ENCODE results near the gene FARSB.

FARSB gene

DNA sequence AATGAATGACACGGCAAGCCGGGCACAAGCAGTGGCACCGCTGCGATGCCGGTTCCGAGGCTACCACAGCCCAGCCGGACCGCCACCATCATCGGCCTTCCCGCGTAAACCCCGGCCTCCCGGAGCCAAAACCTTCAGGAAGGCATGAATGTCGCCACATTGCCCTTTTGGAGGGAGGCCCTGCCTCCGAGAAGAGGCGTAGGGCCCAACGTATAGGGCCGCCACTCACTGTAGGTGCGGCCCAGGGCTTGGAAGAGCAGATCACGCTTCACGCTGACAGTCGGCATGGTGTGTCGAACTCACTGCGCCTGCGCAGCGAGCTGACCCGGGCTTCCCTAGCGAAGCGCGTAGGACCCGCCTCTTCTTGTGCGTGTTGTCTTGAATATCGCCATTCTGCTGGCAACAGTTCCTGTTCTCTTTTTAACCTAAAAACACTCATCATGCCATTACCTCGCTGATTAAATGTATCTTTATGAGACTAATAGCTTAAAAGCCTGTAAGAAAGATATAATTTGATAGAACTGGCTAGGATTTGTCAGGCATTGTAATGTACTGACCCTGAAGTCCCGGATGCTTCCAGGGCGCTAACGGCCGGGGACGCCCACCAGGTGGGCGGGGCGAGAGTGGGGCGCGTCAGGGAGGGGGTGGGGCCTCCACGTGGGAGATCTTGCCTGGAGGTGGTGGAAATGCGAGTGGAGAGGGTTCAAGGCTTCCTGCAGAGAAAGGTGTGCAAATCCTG lies at the start of gene FARSB (continued):
- TF ChIP-seq INSM2 (tag by site-specific recombination; IDR thresholded peaks at IDR 0.05) (no peak), ZNF394 (tag by site-specific recombination; IDR thresholded peaks at IDR 0.05; ENCODE audit: borderline replicate concordance) (no peak), MEIS1 (CRISPR knock-in tag; IDR thresholded peaks at IDR 0.05; ENCODE audit: borderline replicate concordance) (no peak), TRIM28 (IDR thresholded peaks at IDR 0.05; ENCODE audit: borderline replicate concordance, low read length) (peak; percentile 18; the same call in 1 of the 2 replicates), ZNF10 (tag by site-specific recombination; IDR thresholded peaks at IDR 0.05) (no peak), BCL11A (tag by site-specific recombination; IDR thresholded peaks at IDR 0.05; ENCODE audit: low read depth) (no peak), BCL11B (tag by site-specific recombination; IDR thresholded peaks at IDR 0.05; ENCODE audit: low read depth) (no peak), GLI4 (tag by site-specific recombination; IDR thresholded peaks at IDR 0.05) (no peak), KLF9 (tag by site-specific recombination; IDR thresholded peaks at IDR 0.05; ENCODE audit: low read depth) (peak; percentile 97), ZNF701 (tag by site-specific recombination; IDR thresholded peaks at IDR 0.05) (no peak), ZNF76 (tag by site-specific recombination; IDR thresholded peaks at IDR 0.05; ENCODE audit: borderline replicate concordance, low read depth) (no peak), ZFP3 (tag by site-specific recombination; IDR thresholded peaks at IDR 0.05; ENCODE audit: low read depth) (no peak), ZNF660 (tag by site-specific recombination; IDR thresholded peaks at IDR 0.05) (no peak), HIC1 (tag by site-specific recombination; IDR thresholded peaks at IDR 0.05) (0 out of 2 replicates have a peak, but pooled peaks have one; percentile 73), PATZ1 (tag by site-specific recombination; IDR thresholded peaks at IDR 0.05) (peak; percentile 24; the same call in 1 of the 2 replicates), ZNF23 (tag by site-specific recombination; IDR thresholded peaks at IDR 0.05; ENCODE audit: borderline replicate concordance) (no peak), ZFP41 (tag by site-specific recombination; IDR thresholded peaks at IDR 0.05; ENCODE audit: borderline replicate concordance) (no peak), ZNF558 (tag by site-specific recombination; IDR thresholded peaks at IDR 0.05) (no peak), SETDB1 (IDR thresholded peaks at IDR 0.05; ENCODE audit: insufficient read length, low read length) (no peak), ZNF169 (tag by site-specific recombination; IDR thresholded peaks at IDR 0.05) (no peak), ZBTB20 (tag by site-specific recombination; IDR thresholded peaks at IDR 0.05) (peak; percentile 59; the same call in 1 of the 2 replicates), ZNF621 (tag by site-specific recombination; IDR thresholded peaks at IDR 0.05) (no peak), ZNF366 (tag by site-specific recombination; conservative IDR thresholded peaks at IDR 0.05) (no peak), KLF16 (tag by site-specific recombination; IDR thresholded peaks at IDR 0.05) (peak; percentile 91; the same call in 1 of the 2 replicates), HOXC10 (CRISPR knock-in tag; IDR thresholded peaks at IDR 0.05) (no peak), ZBTB17 (tag by site-specific recombination; IDR thresholded peaks at IDR 0.05) (peak; percentile 90)
- TF ChIP-seq, protein P1, sequence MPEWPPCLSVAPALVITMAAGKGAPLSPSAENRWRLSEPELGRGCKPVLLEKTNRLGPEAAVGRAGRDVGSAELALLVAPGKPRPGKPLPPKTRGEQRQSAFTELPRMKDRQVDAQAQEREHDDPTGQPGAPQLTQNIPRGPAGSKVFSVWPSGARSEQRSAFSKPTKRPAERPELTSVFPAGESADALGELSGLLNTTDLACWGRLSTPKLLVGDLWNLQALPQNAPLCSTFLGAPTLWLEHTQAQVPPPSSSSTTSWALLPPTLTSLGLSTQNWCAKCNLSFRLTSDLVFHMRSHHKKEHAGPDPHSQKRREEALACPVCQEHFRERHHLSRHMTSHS (tag by site-specific recombination; IDR thresholded peaks at IDR 0.05) = no peak
- TF ChIP-seq, protein P2, sequence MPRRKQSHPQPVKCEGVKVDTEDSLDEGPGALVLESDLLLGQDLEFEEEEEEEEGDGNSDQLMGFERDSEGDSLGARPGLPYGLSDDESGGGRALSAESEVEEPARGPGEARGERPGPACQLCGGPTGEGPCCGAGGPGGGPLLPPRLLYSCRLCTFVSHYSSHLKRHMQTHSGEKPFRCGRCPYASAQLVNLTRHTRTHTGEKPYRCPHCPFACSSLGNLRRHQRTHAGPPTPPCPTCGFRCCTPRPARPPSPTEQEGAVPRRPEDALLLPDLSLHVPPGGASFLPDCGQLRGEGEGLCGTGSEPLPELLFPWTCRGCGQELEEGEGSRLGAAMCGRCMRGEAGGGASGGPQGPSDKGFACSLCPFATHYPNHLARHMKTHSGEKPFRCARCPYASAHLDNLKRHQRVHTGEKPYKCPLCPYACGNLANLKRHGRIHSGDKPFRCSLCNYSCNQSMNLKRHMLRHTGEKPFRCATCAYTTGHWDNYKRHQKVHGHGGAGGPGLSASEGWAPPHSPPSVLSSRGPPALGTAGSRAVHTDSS (tag by site-specific recombination; IDR thresholded peaks at IDR 0.05) = no peak
- TF ChIP-seq, protein P3, sequence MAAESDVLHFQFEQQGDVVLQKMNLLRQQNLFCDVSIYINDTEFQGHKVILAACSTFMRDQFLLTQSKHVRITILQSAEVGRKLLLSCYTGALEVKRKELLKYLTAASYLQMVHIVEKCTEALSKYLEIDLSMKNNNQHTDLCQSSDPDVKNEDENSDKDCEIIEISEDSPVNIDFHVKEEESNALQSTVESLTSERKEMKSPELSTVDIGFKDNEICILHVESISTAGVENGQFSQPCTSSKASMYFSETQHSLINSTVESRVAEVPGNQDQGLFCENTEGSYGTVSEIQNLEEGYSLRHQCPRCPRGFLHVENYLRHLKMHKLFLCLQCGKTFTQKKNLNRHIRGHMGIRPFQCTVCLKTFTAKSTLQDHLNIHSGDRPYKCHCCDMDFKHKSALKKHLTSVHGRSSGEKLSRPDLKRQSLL (tag by site-specific recombination; IDR thresholded peaks at IDR 0.05) = no peak
- TF ChIP-seq, protein P4, sequence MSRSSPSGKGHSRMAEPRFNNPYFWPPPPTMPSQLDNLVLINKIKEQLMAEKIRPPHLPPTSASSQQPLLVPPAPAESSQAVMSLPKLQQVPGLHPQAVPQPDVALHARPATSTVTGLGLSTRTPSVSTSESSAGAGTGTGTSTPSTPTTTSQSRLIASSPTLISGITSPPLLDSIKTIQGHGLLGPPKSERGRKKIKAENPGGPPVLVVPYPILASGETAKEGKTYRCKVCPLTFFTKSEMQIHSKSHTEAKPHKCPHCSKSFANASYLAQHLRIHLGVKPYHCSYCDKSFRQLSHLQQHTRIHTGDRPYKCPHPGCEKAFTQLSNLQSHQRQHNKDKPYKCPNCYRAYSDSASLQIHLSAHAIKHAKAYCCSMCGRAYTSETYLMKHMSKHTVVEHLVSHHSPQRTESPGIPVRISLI (tag by site-specific recombination; IDR thresholded peaks at IDR 0.05) = no peak

All from HEK293 (cell line).